Dedifferentiated amniotic fluid mesenchymal stem cell (primary cell): Measurements from ENCODE around the gene ZNF195.
"Not testable (repeated sequence)": the region's sequence is repeated elsewhere in the genome, so short reads cannot be mapped to it uniquely, and the experiment has no call there.

Experiments
- DNase-seq: peaks from one replicate; pipeline ENCODE4 v3.0.0-alpha.2; 2016; ENCODE audit errors: extremely low spot score

Gene ZNF195

DNA sequence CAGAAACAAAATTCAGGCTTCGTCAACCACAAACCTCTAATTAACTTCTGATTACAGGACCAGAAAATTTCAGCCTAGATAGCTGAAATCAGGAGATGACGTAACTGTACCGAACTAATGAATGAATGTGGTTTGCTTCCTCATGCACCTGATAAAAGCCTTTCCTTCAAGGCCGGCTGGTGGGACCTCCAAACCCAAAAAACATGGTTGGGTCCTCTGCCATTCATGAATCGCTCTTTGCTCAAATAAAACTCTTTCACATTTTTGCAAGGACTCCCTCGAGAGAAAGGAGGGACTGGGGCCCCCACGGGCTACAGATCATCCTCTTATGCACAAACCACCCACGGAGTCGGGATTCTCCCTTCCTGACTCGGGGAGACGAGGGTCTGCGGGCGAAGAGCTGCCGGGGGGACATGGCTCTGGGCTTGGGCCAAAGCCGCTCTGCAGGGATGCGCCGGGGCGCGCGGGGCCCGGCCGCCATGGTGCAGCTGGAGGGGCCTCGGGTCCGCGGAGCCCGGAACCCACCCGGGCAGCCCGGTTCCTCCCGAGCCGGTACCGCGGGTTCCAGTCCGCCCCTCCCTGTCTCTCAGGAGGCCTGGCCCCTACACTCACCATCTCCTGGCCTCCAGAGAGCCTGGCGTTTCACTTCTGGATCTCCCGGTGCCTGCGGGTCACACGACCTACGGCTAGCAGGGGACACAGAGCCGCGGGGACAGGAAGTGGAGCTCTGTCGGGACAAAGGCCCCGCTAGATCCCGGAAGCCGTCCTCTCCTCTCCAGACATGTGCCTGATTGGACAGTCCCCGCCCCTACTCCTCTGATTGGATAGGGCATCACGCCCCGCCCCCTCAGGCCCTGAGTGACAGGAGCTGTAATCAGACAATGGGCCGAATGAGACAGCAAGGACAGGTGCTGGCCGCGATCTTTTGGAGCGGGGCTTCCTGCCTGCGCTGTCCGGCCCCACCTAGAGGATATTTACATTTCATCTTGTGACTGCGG is at the start of gene ZNF195:
ZNF195 (minus strand) TSS at position 721 of the 998 bp plus-strand sequence; CDS start at position 615, 106 bp downstream.
- peak; percentile 95 for DNase-seq

GRCh38 chr11:3428076-3428475 is 49.1 kb upstream of the ZNF195 start:
- not testable (repeated sequence) for DNase-seq

- DNase-seq: not testable (repeated sequence)
These were observed 47.6 kb upstream of the ZNF195 start for GRCh38 chr11:3426541-3426940.

DNA sequence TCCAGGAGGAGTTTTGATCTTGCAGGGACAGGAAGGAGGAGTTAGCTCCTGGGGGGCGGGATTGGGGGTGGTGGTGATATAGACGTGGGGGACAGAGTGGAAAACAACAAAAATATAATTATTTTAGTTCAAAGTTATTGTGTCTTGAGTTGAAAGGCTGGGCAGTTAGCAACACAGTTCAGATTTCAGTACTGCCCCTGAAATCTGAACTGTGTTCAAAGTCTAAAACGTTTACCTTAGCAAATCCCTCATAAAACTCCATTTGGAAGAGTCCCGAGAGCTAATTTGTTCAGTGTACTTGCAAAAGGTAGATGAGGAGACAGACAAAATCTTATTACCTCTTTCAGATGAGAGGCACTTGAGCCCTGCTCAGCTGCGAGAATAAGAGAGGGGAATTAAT is 45.0 kb upstream of the ZNF195 start:
- not testable (repeated sequence) for DNase-seq

GRCh38 chr11:3423138-3423731 is 44.3 kb upstream of the ZNF195 start:
- not testable (repeated sequence) for DNase-seq

- peak; percentile 87 for DNase-seq
These were observed 43.6 kb upstream of the ZNF195 start for GRCh38 chr11:3422380-3423137.

DNA sequence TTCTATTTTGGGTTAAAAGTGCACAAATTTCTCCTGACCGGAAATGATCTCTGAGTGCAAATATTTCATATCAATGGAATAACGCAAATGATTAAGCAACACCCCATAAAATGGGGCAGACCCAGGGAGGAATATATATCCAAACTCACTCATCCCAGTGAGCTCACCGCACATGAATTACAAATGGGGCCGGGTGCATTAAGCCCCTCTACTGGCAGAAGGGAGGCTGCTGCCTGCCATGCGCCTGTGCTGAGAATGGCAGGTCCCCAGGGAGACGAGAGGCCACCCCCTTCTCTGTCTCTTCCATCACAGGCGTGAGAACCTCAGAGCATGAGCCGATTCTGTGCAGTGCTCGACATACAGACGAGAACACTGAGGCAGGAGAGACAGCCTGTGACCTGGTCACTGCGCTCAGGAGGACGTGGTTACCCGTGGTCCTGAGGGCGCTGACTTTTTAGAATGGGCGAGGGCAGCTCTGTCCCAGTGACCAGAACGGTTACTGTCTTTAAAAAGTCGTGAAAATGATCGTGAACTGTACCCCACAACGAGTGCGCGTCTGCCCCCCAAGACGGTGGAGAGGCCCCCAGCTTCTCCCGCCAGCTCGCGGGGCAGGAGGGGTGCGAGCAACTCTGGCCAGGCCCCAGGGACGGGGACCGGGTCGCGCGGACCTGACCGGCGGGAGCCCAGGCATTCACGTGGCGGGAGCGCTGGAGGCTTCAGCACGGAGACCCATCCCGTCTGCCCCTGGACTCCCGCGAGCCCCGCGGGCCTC is 42.8 kb upstream of the ZNF195 start:
- DNase-seq: not testable (repeated sequence)

GRCh38 chr11:3420281-3421042 is 41.5 kb upstream of the ZNF195 start:
- DNase-seq: not testable (repeated sequence)

GRCh38 chr11:3419496-3419895 is 40.5 kb upstream of the ZNF195 start:
- DNase-seq: not testable (repeated sequence)

- DNase-seq: peak; percentile 32
These were observed 38.1 kb upstream of the ZNF195 start for GRCh38 chr11:3417047-3417446.

GRCh38 chr11:3415301-3415700 is 36.4 kb upstream of the ZNF195 start:
- not testable (repeated sequence) for DNase-seq

GRCh38 chr11:3413666-3414065 is 34.7 kb upstream of the ZNF195 start:
- not testable (repeated sequence) for DNase-seq

DNA sequence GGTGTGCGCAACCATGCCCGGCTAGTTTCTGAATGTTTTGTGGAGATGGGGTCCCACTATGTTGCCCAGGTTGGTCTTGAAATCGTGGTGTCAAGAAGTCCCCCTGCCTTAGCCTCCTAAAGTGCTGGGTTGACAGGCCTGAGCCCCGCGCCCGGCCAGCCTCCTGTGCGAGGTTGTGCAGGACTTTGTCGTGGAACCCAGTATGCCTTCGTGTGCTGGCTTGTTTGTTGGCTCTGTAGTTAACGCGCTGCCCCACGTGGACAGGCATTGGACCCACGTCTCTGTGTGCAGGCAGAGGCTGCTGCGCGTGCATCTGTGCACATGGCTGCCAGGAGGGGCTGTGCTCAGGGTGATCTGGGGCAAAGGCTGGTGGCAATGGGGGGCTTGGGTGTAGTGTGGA is 33.9 kb upstream of the ZNF195 start:
- DNase-seq: no peak

DNA sequence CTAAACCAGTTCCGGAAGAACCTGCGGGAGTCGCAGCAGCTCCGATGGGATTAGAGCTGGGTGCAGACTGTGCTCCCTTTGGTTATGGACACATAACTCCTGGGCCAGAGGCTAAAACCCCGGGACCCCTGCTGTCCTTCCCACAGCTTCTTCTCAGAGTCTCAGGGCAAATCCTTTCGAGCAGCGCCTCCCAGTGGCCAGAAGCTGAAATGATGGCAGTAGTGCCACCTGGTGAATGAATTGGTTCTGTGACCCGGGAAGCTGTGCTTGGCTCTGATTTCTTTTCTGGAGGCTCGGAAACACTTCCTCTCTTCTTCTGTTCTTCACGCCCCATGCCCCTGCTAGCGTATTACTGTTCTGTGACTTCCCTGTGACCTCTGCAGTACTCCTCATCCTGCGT is 29.8 kb upstream of the ZNF195 start:
- DNase-seq: peak; percentile 58

DNA sequence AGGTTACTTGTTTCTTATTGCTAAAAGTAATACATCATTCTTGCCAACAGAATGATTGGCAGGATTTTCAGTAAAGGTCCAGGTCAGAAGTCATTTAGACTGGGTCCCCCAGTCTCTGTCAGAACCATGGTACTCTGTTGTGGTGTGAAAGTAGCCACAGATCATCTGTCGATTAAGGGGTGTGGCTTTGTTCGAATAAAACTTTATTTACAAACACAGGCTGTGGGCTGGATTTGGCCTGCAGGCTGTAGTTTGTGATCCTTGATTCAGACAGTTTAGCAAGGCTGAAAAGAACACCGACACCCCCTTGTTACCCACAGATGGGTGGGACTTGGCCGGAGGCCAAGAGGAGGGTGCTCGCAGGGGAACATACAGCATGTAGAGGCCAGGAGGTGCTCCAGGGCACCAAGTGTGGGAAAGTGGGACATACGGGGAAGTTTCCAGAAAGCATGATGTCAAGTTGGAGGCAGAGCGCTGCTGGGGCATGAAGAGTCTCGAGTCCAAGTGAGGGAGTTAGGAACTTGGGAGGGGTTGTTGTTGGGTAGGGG is 29.2 kb upstream of the ZNF195 start:
- not testable (repeated sequence) for DNase-seq

DNA sequence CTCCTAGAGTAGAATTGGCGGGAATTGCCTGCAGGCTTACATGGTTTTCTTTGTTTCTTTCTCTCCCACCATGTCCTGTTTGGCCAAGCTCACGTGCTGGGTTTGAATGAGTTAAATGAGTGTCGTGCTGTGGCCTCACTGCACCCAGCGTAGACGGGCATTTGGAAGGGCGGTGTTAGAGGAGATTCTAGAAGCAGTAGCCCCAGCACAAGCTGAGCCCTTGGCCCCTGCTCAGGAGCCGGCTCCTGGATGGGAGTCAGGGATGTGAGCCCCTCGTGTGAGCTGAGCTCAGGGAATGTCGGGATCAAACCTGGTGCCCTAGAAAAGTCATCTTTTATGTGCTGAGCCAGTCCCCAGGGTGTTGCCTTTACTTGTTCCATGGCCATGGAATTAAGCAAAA is 28.0 kb upstream of the ZNF195 start:
- not testable (repeated sequence) for DNase-seq

- not testable (repeated sequence) for DNase-seq
These were observed 27.4 kb upstream of the ZNF195 start for GRCh38 chr11:3406223-3406875.

DNA sequence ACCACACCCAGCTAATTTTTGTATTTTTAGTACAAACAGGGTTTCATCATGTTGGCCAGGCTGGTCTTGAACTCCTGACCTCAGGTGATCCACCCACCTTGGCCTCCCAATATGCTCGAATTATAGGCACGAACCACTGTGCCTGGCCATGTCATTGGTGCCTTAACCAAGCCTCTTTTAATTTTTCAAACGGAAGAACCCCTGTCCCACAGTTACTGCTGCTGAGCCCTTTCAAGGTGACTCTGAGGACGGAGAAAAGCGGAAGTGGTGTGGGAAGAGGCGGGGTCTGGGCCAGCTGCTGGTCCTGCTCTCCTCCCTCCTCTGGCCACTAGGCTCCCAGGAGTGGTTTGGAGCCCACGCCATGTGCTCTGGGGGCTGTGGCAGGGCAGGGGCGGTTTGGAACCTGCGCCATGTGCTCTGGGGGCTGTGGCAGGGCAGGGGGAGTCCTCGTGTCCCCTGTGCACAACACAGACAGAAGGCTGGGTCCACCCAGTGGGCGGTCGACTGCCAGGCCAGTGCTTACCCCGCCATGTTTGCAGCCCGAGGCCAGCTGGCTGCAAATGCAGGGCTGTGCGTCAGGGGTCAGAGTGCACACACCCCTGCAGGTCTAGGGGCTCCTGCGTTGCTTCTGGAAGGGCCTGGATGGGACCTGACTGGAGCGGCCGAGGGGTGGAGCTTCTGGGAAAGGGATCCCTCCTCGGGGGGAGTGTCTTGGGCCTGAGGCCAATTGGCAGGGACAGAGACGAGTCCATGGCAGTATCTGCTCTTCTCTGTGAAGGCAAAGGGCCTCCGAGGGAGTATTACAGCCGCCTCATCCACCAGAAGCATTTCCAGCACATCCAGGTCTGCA is 25.4 kb upstream of the ZNF195 start:
- DNase-seq: not testable (repeated sequence)

- DNase-seq: not testable (repeated sequence)
These were observed 23.9 kb upstream of the ZNF195 start for GRCh38 chr11:3402861-3403250.
